PC-9 (cell line): ENCODE measurements around the gene OXCT1.

Source experiments
- EZH2 ChIP-seq: fragments of 200-600 bp; sonication (generic); IDR thresholded peaks from 2 replicates; pipeline ENCODE4 v1.8.0; 2017; ENCODE audit warnings: antibody characterized with exemption, low read depth
- TF ChIP-seq, protein P1 (sequence below): fragments of 200-600 bp; sonication (generic); conservative IDR thresholded peaks from 2 replicates; pipeline ENCODE4 v1.6.1; 2017; ENCODE audit warnings: mixed run types, antibody characterized with exemption, mild to moderate bottlenecking, moderate library complexity

GRCh38 chr5:41842777-41843176, 27.4 kb downstream of the OXCT1 start:
- TF ChIP-seq, protein P1, sequence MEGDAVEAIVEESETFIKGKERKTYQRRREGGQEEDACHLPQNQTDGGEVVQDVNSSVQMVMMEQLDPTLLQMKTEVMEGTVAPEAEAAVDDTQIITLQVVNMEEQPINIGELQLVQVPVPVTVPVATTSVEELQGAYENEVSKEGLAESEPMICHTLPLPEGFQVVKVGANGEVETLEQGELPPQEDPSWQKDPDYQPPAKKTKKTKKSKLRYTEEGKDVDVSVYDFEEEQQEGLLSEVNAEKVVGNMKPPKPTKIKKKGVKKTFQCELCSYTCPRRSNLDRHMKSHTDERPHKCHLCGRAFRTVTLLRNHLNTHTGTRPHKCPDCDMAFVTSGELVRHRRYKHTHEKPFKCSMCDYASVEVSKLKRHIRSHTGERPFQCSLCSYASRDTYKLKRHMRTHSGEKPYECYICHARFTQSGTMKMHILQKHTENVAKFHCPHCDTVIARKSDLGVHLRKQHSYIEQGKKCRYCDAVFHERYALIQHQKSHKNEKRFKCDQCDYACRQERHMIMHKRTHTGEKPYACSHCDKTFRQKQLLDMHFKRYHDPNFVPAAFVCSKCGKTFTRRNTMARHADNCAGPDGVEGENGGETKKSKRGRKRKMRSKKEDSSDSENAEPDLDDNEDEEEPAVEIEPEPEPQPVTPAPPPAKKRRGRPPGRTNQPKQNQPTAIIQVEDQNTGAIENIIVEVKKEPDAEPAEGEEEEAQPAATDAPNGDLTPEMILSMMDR: no peak
- no peak for TF ChIP-seq EZH2
